Suprapubic skin (tissue), 4 donors: Measurements from ENCODE around the gene CDC25B. TPM values are rescaled to one million over a fixed set of nuclear protein-coding genes. Genes with fewer than 3 reads are reported as not detected.

Experiments used
- DNase-seq, 2 donors: peaks; one replicate each; pipeline ENCODE4 v3.0.0-alpha.2; 2019; ENCODE audit warnings: low spot score in 2 of 2
- H3K27ac ChIP-seq: fragments of 200-600 bp; sonication (generic); one replicate; pipeline ENCODE4 v1.5.1; 2019
- H3K27me3 ChIP-seq: fragments of 200-600 bp; sonication (generic); one replicate; pipeline ENCODE4 v1.5.1; 2019
- H3K36me3 ChIP-seq: fragments of 200-600 bp; sonication (generic); one replicate; pipeline ENCODE4 v1.5.1; 2019
- H3K4me1 ChIP-seq: fragments of 200-600 bp; sonication (generic); one replicate; pipeline ENCODE4 v1.5.1; 2019
- H3K4me3 ChIP-seq: fragments of 200-600 bp; sonication (generic); one replicate; pipeline ENCODE4 v1.5.1; 2019; ENCODE audit warnings: mild to moderate bottlenecking
- H3K9me3 ChIP-seq: fragments of 200-600 bp; sonication (generic); one replicate; pipeline ENCODE4 v1.5.1; 2019
- EP300 ChIP-seq: sonication (generic); formaldehyde crosslinking; IDR thresholded peaks from one replicate; pipeline ENCODE4 v1.6.1; 2017; ENCODE audit warnings: antibody characterized with exemption
- POLR2A ChIP-seq, 2 donors: fragments of 450-650 bp; IDR thresholded peaks; one replicate each; pipeline ENCODE4 v1.6.1; 2017; ENCODE audit warnings: antibody characterized with exemption in 2 of 2, mild to moderate bottlenecking in 2 of 2, moderate library complexity in 2 of 2
- POLR2AphosphoS5 ChIP-seq, 3 donors: sonication (generic); formaldehyde crosslinking; IDR thresholded peaks; one replicate each; pipeline ENCODE4 v1.6.1; 2017; ENCODE audit warnings: antibody characterized with exemption in 3 of 3
- WGBS: methylation state at CpG from one replicate; pipeline ENCODE4 v1.1.5; 2018; 5-methylcytosine and 5-hydroxymethylcytosine counted together
- total RNA-seq, 4 donors: library from RNA; depleted of rRNA; stranded (reverse); fragments of >200 nt; gene quantifications; one replicate each; pipeline ENCODE4 v1.1.0, GENCODE V29; 2016
- TF ChIP-seq, protein P1 (sequence below), 2 donors: fragments of 200-600 bp in 1 of 2; fragments of 450-650 bp in 1 of 2; sonication (generic) in 1 of 2; IDR thresholded peaks; one replicate each; pipeline ENCODE4 v1.5.1; 2016 to 2019; ENCODE audit warnings: antibody characterized with exemption in 2 of 2, mild to moderate bottlenecking in 1 of 2, moderate library complexity in 1 of 2

Gene CDC25B
- total RNA-seq, 4 donors from 2014 or later, result 12.7 to 34.4 (median 23.3) TPM

DNA sequence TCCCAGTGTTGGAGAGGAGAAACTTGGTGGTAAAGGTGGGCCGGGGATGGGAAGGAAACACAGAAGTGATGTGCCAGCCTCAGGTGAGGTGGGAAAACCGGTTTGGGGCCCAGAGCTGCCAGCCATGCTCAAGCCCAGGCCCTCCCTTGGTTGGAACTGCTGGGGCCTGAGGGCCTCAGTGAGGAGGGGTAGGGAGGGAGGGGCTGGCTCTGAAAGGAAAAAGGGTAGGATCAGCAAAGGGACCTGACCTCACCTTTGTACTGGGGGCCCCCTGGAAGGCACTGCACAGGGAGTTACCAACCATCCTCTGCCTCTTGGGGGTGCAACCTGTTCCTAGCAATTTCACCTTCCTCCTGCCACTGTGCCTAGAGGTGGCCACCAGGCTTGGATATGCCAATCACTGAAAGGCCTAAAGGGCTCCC is 13.0 kb upstream of the CDC25B start:
- TF ChIP-seq POLR2AphosphoS5 (IDR thresholded peaks at IDR 0.05) (no peak), EP300 (no peak), POLR2A (IDR thresholded peaks at IDR 0.05) (no peak)
- TF ChIP-seq, protein P1, sequence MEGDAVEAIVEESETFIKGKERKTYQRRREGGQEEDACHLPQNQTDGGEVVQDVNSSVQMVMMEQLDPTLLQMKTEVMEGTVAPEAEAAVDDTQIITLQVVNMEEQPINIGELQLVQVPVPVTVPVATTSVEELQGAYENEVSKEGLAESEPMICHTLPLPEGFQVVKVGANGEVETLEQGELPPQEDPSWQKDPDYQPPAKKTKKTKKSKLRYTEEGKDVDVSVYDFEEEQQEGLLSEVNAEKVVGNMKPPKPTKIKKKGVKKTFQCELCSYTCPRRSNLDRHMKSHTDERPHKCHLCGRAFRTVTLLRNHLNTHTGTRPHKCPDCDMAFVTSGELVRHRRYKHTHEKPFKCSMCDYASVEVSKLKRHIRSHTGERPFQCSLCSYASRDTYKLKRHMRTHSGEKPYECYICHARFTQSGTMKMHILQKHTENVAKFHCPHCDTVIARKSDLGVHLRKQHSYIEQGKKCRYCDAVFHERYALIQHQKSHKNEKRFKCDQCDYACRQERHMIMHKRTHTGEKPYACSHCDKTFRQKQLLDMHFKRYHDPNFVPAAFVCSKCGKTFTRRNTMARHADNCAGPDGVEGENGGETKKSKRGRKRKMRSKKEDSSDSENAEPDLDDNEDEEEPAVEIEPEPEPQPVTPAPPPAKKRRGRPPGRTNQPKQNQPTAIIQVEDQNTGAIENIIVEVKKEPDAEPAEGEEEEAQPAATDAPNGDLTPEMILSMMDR (IDR thresholded peaks at IDR 0.05), result no peak
- Histone ChIP-seq H3K4me1 (peaks cover 74% of the 10 kb centered on the region), H3K36me3 (peaks cover 3% of the 10 kb centered on the region), H3K9me3 (no peaks in the 10 kb centered on the region), H3K4me3 (no peak overlapping the region), H3K27ac (peak overlapping the region; percentile 62), H3K27me3 (no peaks in the 10 kb centered on the region)
- WGBS, result 36% methylated on average over 2 of the region's 2 CpGs
- no peak for DNase-seq

DNA sequence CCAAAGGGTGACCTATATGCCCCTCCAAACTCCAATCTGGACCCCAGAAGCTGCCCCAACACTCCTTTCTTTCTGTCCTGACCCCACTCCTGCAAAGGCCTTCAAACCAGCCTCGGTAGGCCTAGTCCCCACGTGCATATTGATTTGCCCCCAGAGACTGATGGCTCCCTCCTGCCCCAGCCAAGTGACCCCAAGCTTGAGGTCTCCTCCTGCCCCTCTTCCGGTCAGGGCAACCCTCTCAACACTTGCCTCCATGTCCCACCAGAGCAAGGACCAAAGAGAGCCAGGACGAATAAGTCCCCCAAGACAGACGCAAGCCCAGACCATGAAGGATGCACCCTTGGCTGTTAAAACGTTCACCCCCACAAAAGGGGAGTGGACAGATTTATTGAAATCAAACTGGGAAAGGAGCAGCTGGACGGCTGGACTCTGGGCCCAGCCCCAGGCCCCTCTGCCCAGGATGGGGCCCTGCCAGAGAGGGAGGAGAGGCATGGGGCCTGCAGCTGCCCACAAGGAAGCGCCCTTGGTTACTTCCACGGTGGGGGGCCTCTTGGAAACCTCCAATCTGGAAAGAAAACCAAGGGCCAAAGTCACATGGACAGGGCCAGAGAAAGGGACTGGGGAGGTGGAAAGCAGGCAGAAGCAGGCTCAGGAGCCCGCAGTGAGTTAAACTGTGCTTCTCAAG is 12.5 kb upstream of the CDC25B start:
- no peak for DNase-seq
- 63% methylated on average over 10 of the region's 10 CpGs for WGBS
- Histone ChIP-seq H3K9me3 (no peaks in the 10 kb centered on the region), H3K27ac (peak overlapping the region; percentile 62), H3K4me3 (peak overlapping the region; percentile 66), H3K4me1 (peaks cover 72% of the 10 kb centered on the region), H3K36me3 (peaks cover 3% of the 10 kb centered on the region), H3K27me3 (no peaks in the 10 kb centered on the region)
- TF ChIP-seq EP300 (no peak), POLR2AphosphoS5 (IDR thresholded peaks at IDR 0.05) (no peak), POLR2A (IDR thresholded peaks at IDR 0.05) (no peak)
- TF ChIP-seq, protein P1 (IDR thresholded peaks at IDR 0.05), result no peak

DNA sequence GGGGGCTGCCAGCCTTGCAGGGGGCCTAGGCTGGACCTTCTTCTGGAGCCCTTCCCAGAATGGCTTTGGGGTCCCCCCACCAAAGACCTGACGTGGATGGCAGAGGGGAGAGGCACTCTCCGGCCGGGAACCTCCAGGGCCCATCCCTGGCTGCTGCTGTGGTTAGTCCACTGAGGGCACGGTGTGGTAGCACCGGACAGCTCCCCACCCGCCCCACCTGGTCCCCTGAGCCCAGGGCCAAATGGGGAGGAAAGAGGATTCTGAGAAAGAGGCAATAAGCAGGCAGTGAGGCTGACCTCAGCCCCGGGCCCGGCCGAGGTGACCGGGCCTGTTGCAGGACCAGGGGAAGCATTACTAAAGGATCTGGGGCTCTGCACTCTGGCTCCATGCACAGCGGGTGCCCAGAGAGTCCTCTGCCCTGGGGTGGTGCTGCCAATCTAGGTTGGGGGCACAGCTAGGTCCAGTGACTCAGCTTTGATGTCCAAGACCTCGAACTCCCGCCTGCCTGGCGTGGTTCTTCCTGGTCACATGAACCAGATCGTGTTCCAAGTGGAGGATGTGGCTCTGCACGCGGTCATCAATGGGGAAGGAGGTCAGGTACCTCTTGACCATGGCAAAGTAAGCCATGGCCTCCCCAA is 11.8 kb upstream of the CDC25B start:
- no peak for DNase-seq
- Histone ChIP-seq H3K36me3 (peaks cover 3% of the 10 kb centered on the region), H3K4me1 (peaks cover 72% of the 10 kb centered on the region), H3K4me3 (peak overlapping the region; percentile 66), H3K9me3 (no peaks in the 10 kb centered on the region), H3K27me3 (no peaks in the 10 kb centered on the region), H3K27ac (peak overlapping the region; percentile 62)
- TF ChIP-seq POLR2AphosphoS5 (IDR thresholded peaks at IDR 0.05) (no peak), EP300 (no peak), POLR2A (IDR thresholded peaks at IDR 0.05) (no peak)
- TF ChIP-seq, protein P1 (IDR thresholded peaks at IDR 0.05), result no peak
- 44% methylated on average over 6 of the region's 17 CpGs for WGBS

DNA sequence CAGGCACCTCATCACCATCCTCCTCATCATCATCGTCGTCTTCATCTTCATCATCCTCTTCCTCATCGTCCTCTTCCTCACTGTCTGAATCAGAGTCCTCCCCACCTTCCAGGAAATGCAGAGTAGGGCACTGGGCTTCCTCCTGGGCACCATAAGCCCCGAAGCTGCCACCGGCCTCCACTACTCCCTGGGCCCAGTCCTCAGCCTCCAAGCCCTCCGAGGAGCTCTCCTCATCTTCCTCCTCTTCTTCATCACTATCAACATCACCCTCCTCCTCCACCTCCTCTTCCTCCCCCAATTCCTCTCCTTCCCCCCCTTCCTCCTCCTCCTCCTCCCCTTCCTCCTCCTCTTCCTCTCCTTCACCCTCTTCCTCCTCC is 11.3 kb upstream of the CDC25B start:
- no peak for DNase-seq
- Histone ChIP-seq H3K36me3 (peaks cover 3% of the 10 kb centered on the region), H3K27ac (peak overlapping the region; percentile 86), H3K27me3 (no peaks in the 10 kb centered on the region), H3K4me3 (peak overlapping the region; percentile 66), H3K4me1 (peaks cover 72% of the 10 kb centered on the region), H3K9me3 (no peaks in the 10 kb centered on the region)
- 63% methylated on average over 6 of the region's 6 CpGs for WGBS
- TF ChIP-seq POLR2AphosphoS5 (IDR thresholded peaks at IDR 0.05) (no peak), EP300 (no peak), POLR2A (IDR thresholded peaks at IDR 0.05) (no peak)
- TF ChIP-seq, protein P1 (IDR thresholded peaks at IDR 0.05), result no peak
